Activated CD8-positive, alpha-beta memory T cell treated with anti-CD3 and anti-CD28 coated beads, Interleukin-2, amount 50 U/mL, for 24 hours (primary cell): ENCODE data around the gene TANC1.

ENCODE experiments used
- DNase-seq: peaks from one replicate; pipeline ENCODE4 v3.0.0-alpha.2; 2020; ENCODE audit errors: extremely low read depth

The TANC1 gene

GRCh38 chr2:159225025-159226016, 256.9 kb downstream of the TANC1 start:
- no peak for DNase-seq

GRCh38 chr2:159226059-159226461, 257.6 kb downstream of the TANC1 start:
- no peak for DNase-seq

DNA sequence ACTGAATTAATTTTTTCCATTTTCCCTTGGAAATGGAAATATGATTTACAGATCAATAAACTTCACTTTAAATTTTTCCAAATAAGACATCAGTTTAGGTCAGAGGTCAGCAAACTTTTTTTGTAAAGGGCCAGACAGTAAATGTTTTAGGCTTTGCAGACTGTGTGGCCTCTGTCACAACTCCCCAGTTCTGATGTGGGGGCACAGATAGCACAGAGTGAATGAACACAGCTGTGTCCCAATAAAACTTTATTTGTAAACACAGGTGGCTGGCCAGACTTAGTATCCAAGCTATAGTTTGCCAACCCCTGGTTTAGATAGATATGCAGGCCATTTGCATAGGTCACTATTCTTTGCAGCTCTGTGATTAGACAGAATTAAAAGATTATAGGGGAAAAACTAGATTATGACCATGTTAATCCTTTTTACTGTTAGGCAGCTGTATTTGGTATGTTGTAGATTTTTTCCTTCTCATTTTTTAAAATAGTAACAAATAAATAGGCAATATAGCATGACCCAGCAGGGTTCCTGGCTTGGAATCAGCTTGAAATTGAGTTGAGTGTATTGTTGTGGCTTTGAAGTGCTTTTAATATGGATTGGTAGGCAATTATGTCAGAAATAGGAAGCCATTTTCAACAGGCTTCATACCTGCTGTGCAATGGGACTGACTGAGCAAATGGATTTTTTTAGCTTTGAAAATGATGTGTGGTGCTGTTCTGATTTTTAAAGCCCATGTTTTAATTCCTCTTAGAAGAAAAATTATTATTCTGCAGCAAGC, 258.4 kb downstream of the TANC1 start:
- DNase-seq = no peak

DNA sequence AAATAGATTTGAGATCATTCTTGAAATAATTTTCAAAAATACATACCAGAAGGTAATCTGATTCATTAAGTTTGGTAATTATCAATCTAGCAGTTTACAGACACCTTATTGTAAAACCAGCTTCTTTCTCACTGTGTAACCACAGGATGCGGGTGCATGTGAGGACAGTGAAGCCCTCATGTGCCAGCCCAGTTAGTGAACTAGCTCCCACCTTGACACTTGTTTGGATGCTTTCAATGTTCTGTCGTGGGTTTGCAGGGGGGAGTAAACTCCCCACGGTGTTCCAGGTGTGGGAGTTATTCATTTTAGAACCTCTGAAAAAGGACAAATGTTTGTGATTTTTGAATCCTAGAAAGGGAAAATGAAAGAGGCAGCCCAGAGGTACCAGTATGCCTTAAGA, 259.0 kb downstream of the TANC1 start:
- DNase-seq = no peak

DNA sequence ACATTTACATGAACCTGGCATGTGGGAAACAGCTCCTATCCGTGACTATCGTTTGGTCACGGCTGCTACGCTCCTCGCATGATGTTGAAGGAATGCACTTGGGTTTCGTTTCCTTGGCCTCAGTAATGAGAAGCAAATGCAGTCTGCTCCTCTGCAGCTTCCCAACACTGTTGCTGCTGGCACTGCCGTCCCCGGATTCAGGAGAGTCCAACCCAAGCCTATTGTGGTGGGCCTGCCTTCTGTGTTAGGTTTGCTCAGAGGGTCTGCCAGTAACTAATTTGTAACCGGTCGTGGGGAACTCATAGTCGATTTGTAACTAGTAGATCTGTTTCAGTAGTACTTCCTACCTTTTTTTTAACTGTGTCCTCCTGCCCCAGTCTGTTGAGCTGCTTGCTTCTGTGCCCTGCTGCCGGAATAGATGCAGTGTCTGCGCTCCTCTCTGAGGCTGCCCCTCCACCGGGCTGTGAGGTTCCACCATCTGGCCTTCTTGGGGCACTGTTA, 259.7 kb downstream of the TANC1 start:
- DNase-seq = no peak

GRCh38 chr2:159229476-159230144, 261.2 kb downstream of the TANC1 start:
- no peak for DNase-seq

- DNase-seq = no peak
These were observed 261.9 kb downstream of the TANC1 start for GRCh38 chr2:159230145-159230877.

DNA sequence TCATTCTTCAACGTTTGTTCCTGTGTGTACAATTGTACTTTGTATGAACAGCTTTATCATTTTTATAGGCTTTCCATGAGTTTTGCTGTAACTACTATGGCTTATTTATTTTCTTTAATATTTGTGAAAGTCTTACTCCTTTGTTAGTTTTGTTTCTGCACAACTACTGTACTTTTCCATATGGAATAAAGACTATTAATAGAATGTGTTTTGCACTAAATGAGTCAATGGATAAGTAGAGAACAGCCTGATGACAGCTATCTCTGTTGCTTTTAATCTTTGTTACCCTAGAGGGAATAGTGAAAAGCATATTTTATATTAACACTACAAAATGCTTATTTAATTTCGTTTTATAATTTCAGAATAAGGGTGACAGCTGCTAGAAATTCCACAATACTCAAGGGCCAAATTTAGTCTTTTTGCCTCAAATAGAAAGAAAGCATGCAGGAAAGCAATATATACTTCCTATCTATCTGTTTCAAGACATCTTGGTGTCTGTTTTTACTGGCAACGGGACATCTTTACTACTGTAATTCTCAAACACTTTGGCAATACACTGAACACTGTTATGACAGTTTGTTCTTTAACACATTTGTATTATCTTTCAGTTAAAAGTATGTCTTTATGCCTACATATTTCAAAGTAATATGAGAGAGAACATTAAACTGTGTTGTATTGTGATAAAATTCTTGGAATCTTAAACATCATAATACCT, 264.2 kb downstream of the TANC1 start:
- DNase-seq = no peak

DNA sequence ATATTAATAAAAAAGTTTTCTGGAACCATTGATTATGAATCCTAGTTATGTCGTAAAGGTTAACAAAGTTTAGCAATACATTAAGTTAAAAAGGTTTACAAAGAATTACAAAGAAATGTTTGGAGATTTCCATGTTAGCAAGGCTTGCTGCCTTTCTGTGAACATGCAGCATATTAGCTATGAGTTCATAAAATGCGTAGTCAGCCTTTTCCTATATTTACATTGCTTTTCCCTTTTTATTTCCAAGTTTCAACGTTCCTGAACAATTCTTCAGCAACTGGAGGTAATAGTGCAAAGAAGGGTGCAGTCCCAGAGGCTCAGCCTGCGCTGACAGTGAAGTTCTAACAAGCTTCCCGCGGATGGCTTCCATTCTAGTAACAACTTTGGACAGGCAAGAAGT, 266.4 kb downstream of the TANC1 start:
- no peak for DNase-seq

GRCh38 chr2:159243529-159243928, 275.1 kb downstream of the TANC1 start:
- no peak for DNase-seq

GRCh38 chr2:159246325-159246988, 278.0 kb downstream of the TANC1 start:
- DNase-seq = no peak

GRCh38 chr2:159249990-159250715, 281.7 kb downstream of the TANC1 start:
- DNase-seq = no peak

DNA sequence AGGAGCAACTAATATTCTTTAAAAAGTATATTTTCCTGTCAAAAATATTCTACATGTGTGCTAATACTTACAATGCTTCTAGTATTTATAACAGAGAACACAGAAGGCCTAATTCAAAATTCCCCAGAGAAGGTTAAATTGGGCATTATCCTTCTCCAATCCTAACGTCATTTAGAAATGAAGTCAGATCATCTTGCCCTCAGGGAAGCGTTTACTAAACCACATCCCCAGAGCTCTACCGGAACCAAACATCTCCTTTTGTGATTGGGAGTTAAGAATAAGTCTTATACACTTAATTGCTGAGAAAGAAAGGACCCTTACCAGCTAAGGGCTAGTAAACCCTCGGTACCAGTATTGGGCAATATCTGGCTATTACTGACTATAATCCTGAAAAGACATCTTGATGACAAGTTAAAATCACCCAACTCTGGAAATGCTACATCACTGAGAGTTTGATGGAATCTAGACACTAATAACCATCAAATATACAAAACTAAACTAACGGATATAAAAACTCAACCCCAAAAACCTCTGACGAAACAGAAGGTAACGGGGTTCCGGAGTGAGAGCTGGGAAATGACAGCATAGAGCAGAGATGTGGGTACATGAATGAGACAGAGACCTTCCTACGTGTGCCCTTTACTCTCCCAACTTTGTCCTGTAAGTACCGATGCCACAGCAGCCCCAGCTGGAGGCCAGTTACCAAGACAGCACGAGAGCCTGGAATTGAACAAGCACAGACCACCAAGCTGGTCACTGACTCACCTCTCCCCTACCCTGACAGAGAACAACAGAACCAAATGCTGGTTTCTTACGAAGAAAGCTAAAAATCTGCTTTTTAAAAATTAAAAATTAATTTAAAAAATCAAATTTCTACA, 283.1 kb downstream of the TANC1 start:
- DNase-seq = no peak

- no peak for DNase-seq
These were observed 284.5 kb downstream of the TANC1 start for GRCh38 chr2:159252905-159253304.

DNA sequence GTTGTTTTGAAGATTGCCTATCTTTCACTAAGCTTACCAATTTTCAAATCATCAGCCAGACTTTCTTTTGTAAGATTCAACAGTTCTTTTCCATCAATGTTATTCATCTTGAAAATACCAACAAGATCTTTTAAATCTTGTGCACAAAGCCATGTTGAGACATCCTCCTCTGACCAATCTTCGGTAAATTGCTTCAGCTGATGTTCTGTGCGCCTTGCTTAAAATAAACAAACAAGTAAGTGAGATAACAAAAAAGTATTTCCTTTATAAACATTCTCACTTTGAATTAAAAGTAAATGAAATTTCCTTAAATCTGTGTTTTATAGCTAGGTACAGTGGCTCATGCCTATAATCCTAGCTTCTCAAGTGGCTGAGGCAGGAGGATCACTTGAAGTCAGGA, 287.7 kb downstream of the TANC1 start:
- no peak for DNase-seq

DNA sequence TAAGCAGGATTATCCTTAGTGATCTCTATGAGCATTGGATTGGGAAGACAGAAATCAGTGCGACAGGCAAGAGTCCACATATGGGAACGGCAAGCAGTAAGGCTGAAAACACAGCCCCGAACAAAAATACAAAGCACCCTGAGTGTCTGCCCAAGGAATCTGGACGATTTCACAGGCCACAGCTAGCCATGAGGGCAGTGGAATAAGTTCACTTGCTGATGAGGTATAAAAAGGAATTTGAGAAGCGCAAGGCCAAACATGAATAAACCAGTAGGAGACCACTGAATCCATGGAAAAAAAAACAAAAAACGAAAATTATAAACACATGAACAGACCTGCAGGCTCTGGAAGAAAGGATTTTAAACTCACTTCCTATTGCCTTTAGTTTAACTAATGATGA, 293.8 kb downstream of the TANC1 start:
- DNase-seq = no peak

- DNase-seq = no peak
These were observed 294.5 kb downstream of the TANC1 start for GRCh38 chr2:159262904-159263303.

DNA sequence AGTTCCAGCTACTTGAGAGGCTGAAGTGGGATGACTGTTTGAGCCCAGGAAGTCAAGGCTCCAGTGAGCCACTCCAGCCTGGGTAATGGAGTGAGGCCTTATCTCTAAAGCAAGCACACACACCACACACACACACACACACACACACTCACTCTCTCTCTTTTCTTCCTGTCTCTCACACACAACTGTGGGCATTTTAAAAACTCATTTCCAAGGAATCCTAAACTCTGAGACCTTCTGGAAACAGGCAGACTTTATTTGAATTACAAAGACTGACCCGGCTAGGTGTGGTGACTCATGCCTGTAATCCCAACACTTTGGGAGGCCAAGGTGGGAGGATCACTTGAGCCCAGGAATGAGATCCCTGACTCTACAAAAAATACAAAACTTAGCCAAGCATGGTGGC, 296.7 kb downstream of the TANC1 start:
- DNase-seq = no peak
